HEK293T (cell line): ENCODE measurements around the gene ATXN3.

Experiments
- FOXK2 ChIP-seq: fragments of 450-650 bp; IDR thresholded peaks from 2 replicates; pipeline ENCODE4 v1.6.1; 2016; ENCODE audit warnings: mild to moderate bottlenecking
- HDGF ChIP-seq: fragments of 450-650 bp; IDR thresholded peaks from 2 replicates; pipeline ENCODE4 v1.6.1; 2017; ENCODE audit warnings: antibody characterized with exemption, borderline replicate concordance
- SUZ12 ChIP-seq: fragments of 450-650 bp; IDR thresholded peaks from 2 replicates; pipeline ENCODE4 v1.6.1; 2016; ENCODE audit warnings: mild to moderate bottlenecking
- TF ChIP-seq, protein P1 (sequence below): fragments of 450-650 bp; IDR thresholded peaks from 2 replicates; pipeline ENCODE4 v1.6.1; 2016

DNA sequence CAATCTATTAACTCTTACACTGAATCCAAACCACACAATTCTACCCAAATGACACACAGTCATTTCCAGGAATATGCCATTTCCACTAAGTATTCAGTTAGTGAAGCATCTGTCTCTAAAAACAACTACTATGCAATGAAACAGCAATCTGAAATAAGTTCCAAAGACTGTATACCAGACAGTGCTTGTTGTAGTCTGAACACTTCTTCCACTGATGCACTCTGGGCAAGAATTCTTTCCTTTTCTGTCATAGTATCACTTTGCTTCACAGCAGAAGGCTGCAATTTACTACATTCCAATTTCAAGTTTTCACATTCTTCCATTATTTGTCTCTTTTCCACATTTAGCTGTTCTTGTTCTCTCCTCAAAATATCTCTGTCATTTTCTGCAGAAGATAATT, 92.3 kb downstream of the ATXN3 start:
- TF ChIP-seq HDGF: no peak
- TF ChIP-seq SUZ12: no peak
- TF ChIP-seq FOXK2: no peak
- TF ChIP-seq, protein P1, sequence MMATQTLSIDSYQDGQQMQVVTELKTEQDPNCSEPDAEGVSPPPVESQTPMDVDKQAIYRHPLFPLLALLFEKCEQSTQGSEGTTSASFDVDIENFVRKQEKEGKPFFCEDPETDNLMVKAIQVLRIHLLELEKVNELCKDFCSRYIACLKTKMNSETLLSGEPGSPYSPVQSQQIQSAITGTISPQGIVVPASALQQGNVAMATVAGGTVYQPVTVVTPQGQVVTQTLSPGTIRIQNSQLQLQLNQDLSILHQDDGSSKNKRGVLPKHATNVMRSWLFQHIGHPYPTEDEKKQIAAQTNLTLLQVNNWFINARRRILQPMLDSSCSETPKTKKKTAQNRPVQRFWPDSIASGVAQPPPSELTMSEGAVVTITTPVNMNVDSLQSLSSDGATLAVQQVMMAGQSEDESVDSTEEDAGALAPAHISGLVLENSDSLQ: no peak
